ENCODE data around the gene C1orf94.

C1orf94 gene

DNA sequence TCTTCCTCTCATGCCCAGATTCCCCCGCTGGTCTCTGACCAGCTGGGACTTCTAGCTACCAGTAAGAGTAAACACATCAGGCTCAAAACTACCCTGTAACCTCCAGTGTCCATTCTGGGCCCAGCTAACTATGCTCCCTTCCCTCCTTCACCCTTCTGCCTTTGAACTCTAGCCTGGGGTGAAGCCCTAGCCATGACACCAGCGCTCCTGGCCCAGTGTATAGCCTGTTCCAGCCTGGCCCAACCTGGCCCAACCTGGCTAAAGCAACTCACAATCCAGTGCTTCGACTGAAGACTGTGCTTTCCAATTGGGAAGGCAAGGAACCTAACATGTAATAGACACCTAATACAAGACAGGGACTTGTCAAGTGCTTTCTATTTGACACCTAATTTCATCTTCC lies 39.3 kb upstream of the C1orf94 start:
- Histone ChIP-seq H4K8ac (ENCODE audit: low read depth, low read length) (no peak overlapping the region), H2AK5ac (ENCODE audit: low read depth, low read length) (no peak overlapping the region), H3K18ac (ENCODE audit: low read length) (no peak overlapping the region), H2BK120ac (ENCODE audit: low read depth, low read length) (no peak overlapping the region), H2BK15ac (ENCODE audit: low read length) (no peak overlapping the region), H3K9me3 (replicated peaks in 1 of 2; ENCODE audit: control insufficient read depth in 2 of 2, insufficient read depth in 1 of 2, low read depth in 1 of 2, low read length in 2 of 2) (no peaks in the 10 kb centered on the region), H3K27ac (replicated peaks; ENCODE audit: low read length) (no peak overlapping the region), H3K27me3 (ENCODE audit: control insufficient read depth in 3 of 3, insufficient read depth in 3 of 3, low read depth in 1 of 3, low read length in 3 of 3) (no peaks in the 10 kb centered on the region), H3K4me3 (ENCODE audit: low read length in 2 of 2) (no peak overlapping the region), H2BK5ac (ENCODE audit: low read length) (no peak overlapping the region), H3K4me2 (ENCODE audit: insufficient read depth, low read length, poor library complexity, severe bottlenecking) (no peak overlapping the region), H3K9ac (ENCODE audit: low read depth, low read length, poor library complexity) (no peak overlapping the region), H4K91ac (ENCODE audit: low read depth, low read length, poor library complexity) (no peak overlapping the region), H3K36me3 (replicated peaks in 1 of 2; ENCODE audit: control insufficient read depth in 2 of 2, insufficient read depth in 2 of 2, low read length in 2 of 2) (no peaks in the 10 kb centered on the region), H3K4ac (ENCODE audit: low read length) (no peak overlapping the region), H3K4me1 (ENCODE audit: control insufficient read depth in 2 of 2, insufficient read depth in 1 of 2, low read depth in 1 of 2, low read length in 2 of 2) (no peaks in the 10 kb centered on the region), H2BK12ac (ENCODE audit: low read length) (no peak overlapping the region), H2AFZ (ENCODE audit: low read length) (no peak overlapping the region), H3K14ac (ENCODE audit: low read length) (no peak overlapping the region), H3K23ac (ENCODE audit: low read depth, low read length, poor library complexity) (no peak overlapping the region), H3K79me1 (ENCODE audit: low read depth, low read length) (no peaks in the 10 kb centered on the region)
- WGBS, 2 donors (ENCODE audit: extremely low coverage in 2 of 2, insufficient read length in 2 of 2, insufficient replicate concordance in 1 of 2), result no CpG with 5 or more reads among the region's 3 CpGs
- no peak for DNase-seq (ENCODE audit: low spot score)

- Histone ChIP-seq H4K8ac (ENCODE audit: low read depth, low read length) (no peak overlapping the region), H3K79me1 (ENCODE audit: low read depth, low read length) (no peaks in the 10 kb centered on the region), H3K14ac (ENCODE audit: low read length) (no peak overlapping the region), H3K4me1 (ENCODE audit: control insufficient read depth in 2 of 2, insufficient read depth in 1 of 2, low read depth in 1 of 2, low read length in 2 of 2) (no peaks in the 10 kb centered on the region), H3K4ac (ENCODE audit: low read length) (no peak overlapping the region), H2BK5ac (ENCODE audit: low read length) (no peak overlapping the region), H2BK120ac (ENCODE audit: low read depth, low read length) (no peak overlapping the region), H3K36me3 (replicated peaks in 1 of 2; ENCODE audit: control insufficient read depth in 2 of 2, insufficient read depth in 2 of 2, low read length in 2 of 2) (no peaks in the 10 kb centered on the region), H3K27ac (replicated peaks; ENCODE audit: low read length) (no peak overlapping the region), H3K27me3 (ENCODE audit: control insufficient read depth in 3 of 3, insufficient read depth in 3 of 3, low read depth in 1 of 3, low read length in 3 of 3) (no peaks in the 10 kb centered on the region), H4K91ac (ENCODE audit: low read depth, low read length, poor library complexity) (no peak overlapping the region), H3K4me3 (ENCODE audit: low read length in 2 of 2) (no peak overlapping the region), H3K23ac (ENCODE audit: low read depth, low read length, poor library complexity) (no peak overlapping the region), H3K9me3 (replicated peaks in 1 of 2; ENCODE audit: control insufficient read depth in 2 of 2, insufficient read depth in 1 of 2, low read depth in 1 of 2, low read length in 2 of 2) (no peaks in the 10 kb centered on the region), H2AK5ac (ENCODE audit: low read depth, low read length) (no peak overlapping the region), H3K18ac (ENCODE audit: low read length) (no peak overlapping the region), H2BK15ac (ENCODE audit: low read length) (no peak overlapping the region), H2BK12ac (ENCODE audit: low read length) (no peak overlapping the region), H3K9ac (ENCODE audit: low read depth, low read length, poor library complexity) (no peak overlapping the region), H2AFZ (ENCODE audit: low read length) (no peak overlapping the region), H3K4me2 (ENCODE audit: insufficient read depth, low read length, poor library complexity, severe bottlenecking) (no peak overlapping the region)
- no CpG with 5 or more reads among the region's 7 CpGs for WGBS, 2 donors (ENCODE audit: extremely low coverage in 2 of 2, insufficient read length in 2 of 2, insufficient replicate concordance in 1 of 2)
- no peak for DNase-seq (ENCODE audit: low spot score)
Measured at GRCh38 chr1:34140011-34140676, 36.6 kb upstream of the C1orf94 start.

DNA sequence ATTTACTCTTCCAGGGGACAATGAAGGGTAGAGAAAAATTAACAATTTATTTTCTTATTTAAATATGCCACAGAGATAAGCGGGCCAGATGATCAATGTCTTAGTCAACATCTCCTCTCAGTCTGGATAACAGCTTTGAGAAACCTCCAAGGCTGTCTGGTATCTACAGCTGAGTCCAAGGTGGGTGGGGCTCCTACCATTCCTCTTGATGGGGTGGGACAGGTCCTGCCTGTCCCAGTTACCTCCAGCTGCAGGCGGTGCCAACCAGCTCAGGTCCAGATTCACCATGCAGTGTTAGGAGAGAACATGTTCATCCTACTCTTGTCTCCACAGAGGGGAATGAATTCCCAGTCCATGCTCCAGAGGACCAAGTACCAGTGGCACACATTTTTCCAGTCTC lies 32.7 kb upstream of the C1orf94 start:
- DNase-seq (ENCODE audit: low spot score), result no peak
- Histone ChIP-seq H3K14ac (ENCODE audit: low read length) (no peak overlapping the region), H2AFZ (ENCODE audit: low read length) (no peak overlapping the region), H3K4me1 (ENCODE audit: control insufficient read depth in 2 of 2, insufficient read depth in 1 of 2, low read depth in 1 of 2, low read length in 2 of 2) (peaks cover 0 to 2% of the 10 kb centered on the region in 2 donors), H3K79me1 (ENCODE audit: low read depth, low read length) (no peaks in the 10 kb centered on the region), H3K23ac (ENCODE audit: low read depth, low read length, poor library complexity) (no peak overlapping the region), H2AK5ac (ENCODE audit: low read depth, low read length) (no peak overlapping the region), H3K4me3 (ENCODE audit: low read length in 2 of 2) (no peak overlapping the region), H3K27me3 (ENCODE audit: control insufficient read depth in 3 of 3, insufficient read depth in 3 of 3, low read depth in 1 of 3, low read length in 3 of 3) (peaks cover 0 to 2% (median 0%) of the 10 kb centered on the region in 3 experiments), H4K8ac (ENCODE audit: low read depth, low read length) (no peak overlapping the region), H3K27ac (replicated peaks; ENCODE audit: low read length) (no peak overlapping the region), H3K9me3 (replicated peaks in 1 of 2; ENCODE audit: control insufficient read depth in 2 of 2, insufficient read depth in 1 of 2, low read depth in 1 of 2, low read length in 2 of 2) (no peaks in the 10 kb centered on the region), H3K4ac (ENCODE audit: low read length) (no peak overlapping the region), H2BK12ac (ENCODE audit: low read length) (no peak overlapping the region), H2BK5ac (ENCODE audit: low read length) (no peak overlapping the region), H2BK15ac (ENCODE audit: low read length) (no peak overlapping the region), H3K9ac (ENCODE audit: low read depth, low read length, poor library complexity) (no peak overlapping the region), H3K36me3 (replicated peaks in 1 of 2; ENCODE audit: control insufficient read depth in 2 of 2, insufficient read depth in 2 of 2, low read length in 2 of 2) (no peaks in the 10 kb centered on the region), H3K4me2 (ENCODE audit: insufficient read depth, low read length, poor library complexity, severe bottlenecking) (no peak overlapping the region), H3K18ac (ENCODE audit: low read length) (no peak overlapping the region), H4K91ac (ENCODE audit: low read depth, low read length, poor library complexity) (no peak overlapping the region), H2BK120ac (ENCODE audit: low read depth, low read length) (no peak overlapping the region)
- no CpG with 5 or more reads among the region's 2 CpGs for WGBS, 2 donors (ENCODE audit: extremely low coverage in 2 of 2, insufficient read length in 2 of 2, insufficient replicate concordance in 1 of 2)

DNA sequence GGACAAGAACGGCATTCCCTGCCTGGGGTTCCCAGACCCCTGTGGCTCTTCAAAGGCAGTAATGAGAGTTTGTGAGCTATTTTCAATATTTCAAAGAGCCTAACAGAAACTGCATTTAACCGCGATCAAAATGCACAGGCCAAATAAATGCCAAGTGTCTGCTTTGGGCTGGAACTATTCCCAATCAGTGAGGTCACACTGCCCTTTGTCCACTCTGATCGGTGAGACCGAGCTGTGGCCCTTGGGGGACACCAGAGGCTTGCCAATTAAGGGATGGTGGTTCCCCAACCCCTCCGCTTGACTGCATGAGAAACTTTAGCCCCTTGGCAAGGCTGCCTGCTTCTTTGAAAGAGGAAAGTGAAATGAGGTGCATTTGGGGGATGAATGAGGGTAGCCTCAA lies 31.9 kb upstream of the C1orf94 start:
- H3K14ac ChIP-seq (ENCODE audit: low read length), result no peak overlapping the region
- no peak overlapping the region for H2AK5ac ChIP-seq (ENCODE audit: low read depth, low read length)
- H2BK15ac ChIP-seq (ENCODE audit: low read length), result no peak overlapping the region
- WGBS, 2 donors (ENCODE audit: extremely low coverage in 2 of 2, insufficient read length in 2 of 2, insufficient replicate concordance in 1 of 2), result no CpG with 5 or more reads among the region's 6 CpGs
- H2BK120ac ChIP-seq (ENCODE audit: low read depth, low read length), result no peak overlapping the region
- DNase-seq (ENCODE audit: low spot score), result no peak
- no peak overlapping the region for H4K91ac ChIP-seq (ENCODE audit: low read depth, low read length, poor library complexity)
- no peak overlapping the region for H2BK12ac ChIP-seq (ENCODE audit: low read length)
- H3K4me2 ChIP-seq (ENCODE audit: insufficient read depth, low read length, poor library complexity, severe bottlenecking), result no peak overlapping the region
- H3K27me3 ChIP-seq (ENCODE audit: control insufficient read depth in 3 of 3, insufficient read depth in 3 of 3, low read depth in 1 of 3, low read length in 3 of 3), result peaks cover 0 to 6% (median 0%) of the 10 kb centered on the region in 3 experiments
- H3K23ac ChIP-seq (ENCODE audit: low read depth, low read length, poor library complexity), result no peak overlapping the region
- no peak overlapping the region for H4K8ac ChIP-seq (ENCODE audit: low read depth, low read length)
- no peaks in the 10 kb centered on the region for H3K9me3 ChIP-seq (replicated peaks in 1 of 2; ENCODE audit: control insufficient read depth in 2 of 2, insufficient read depth in 1 of 2, low read depth in 1 of 2, low read length in 2 of 2)
- no peak overlapping the region for H3K18ac ChIP-seq (ENCODE audit: low read length)
- H3K9ac ChIP-seq (ENCODE audit: low read depth, low read length, poor library complexity), result no peak overlapping the region
- H3K79me1 ChIP-seq (ENCODE audit: low read depth, low read length), result no peaks in the 10 kb centered on the region
- peaks cover 0 to 9% of the 10 kb centered on the region in 2 donors for H3K4me1 ChIP-seq (ENCODE audit: control insufficient read depth in 2 of 2, insufficient read depth in 1 of 2, low read depth in 1 of 2, low read length in 2 of 2)
- H3K36me3 ChIP-seq (replicated peaks in 1 of 2; ENCODE audit: control insufficient read depth in 2 of 2, insufficient read depth in 2 of 2, low read length in 2 of 2), result no peaks in the 10 kb centered on the region
- H2AFZ ChIP-seq (ENCODE audit: low read length), result no peak overlapping the region
- no peak overlapping the region for H3K4me3 ChIP-seq (ENCODE audit: low read length in 2 of 2)
- no peak overlapping the region for H2BK5ac ChIP-seq (ENCODE audit: low read length)
- H3K4ac ChIP-seq (ENCODE audit: low read length), result no peak overlapping the region
- H3K27ac ChIP-seq (replicated peaks; ENCODE audit: low read length), result no peak overlapping the region
